GM23338 (cell line): Measurements from ENCODE around the gene GRIK4. TPM values are rescaled to one million over a fixed set of nuclear protein-coding genes. Genes with fewer than 3 reads are reported as not detected.

Source experiments
- ATAC-seq: fragments of 200-7000 bp; cut with Tn5 transposase; 3 replicates; pipeline ENCODE4 v1.9.1; 2020
- DNase-seq: peaks from one replicate; pipeline ENCODE4 v3.0.0-alpha.2; 2015; ENCODE audit warnings: low spot score
- H2AFZ ChIP-seq: fragments of 200-600 bp; sonication (generic); 2 replicates; pipeline ENCODE4 v1.8.0; 2016; ENCODE audit warnings: antibody characterized with exemption, mild to moderate bottlenecking, moderate library complexity
- H3F3A ChIP-seq: fragments of 200-600 bp; sonication (generic); replicated peaks from 2 replicates; pipeline ENCODE4 v1.8.0; 2017; ENCODE audit warnings: antibody characterized with exemption, mixed run types, low read depth
- H3K27ac ChIP-seq: fragments of 200-600 bp; sonication (generic); 2 replicates; pipeline ENCODE4 v1.6.1; 2016; ENCODE audit warnings: low read depth
- H3K27me3 ChIP-seq: fragments of 200-600 bp; sonication (generic); 2 replicates; pipeline ENCODE4 v1.8.0; 2016; ENCODE audit warnings: mild to moderate bottlenecking, mixed run types, moderate library complexity; ENCODE audit not compliant: insufficient read depth
- H3K36me3 ChIP-seq: fragments of 200-600 bp; sonication (generic); 2 replicates; pipeline ENCODE4 v1.8.0; 2016; ENCODE audit warnings: mild to moderate bottlenecking; ENCODE audit not compliant: insufficient read depth
- H3K4me1 ChIP-seq: fragments of 200-600 bp; sonication (generic); 2 replicates; pipeline ENCODE4 v1.8.0; 2016; ENCODE audit warnings: mild to moderate bottlenecking, moderate library complexity; ENCODE audit not compliant: insufficient read depth
- H3K4me2 ChIP-seq: fragments of 200-600 bp; sonication (generic); 2 replicates; pipeline ENCODE4 v1.7.1; 2017; ENCODE audit warnings: mixed run types
- H3K4me3 ChIP-seq: fragments of 200-600 bp; sonication (generic); 2 replicates; pipeline ENCODE4 v1.6.1; 2016; ENCODE audit warnings: mixed run types
- H3K79me2 ChIP-seq: fragments of 200-600 bp; sonication (generic); replicated peaks from 2 replicates; pipeline ENCODE4 v1.8.0; 2017; ENCODE audit warnings: mild to moderate bottlenecking; ENCODE audit not compliant: insufficient read depth
- H3K9me2 ChIP-seq: fragments of 200-600 bp; sonication (generic); 2 replicates; pipeline ENCODE4 v1.8.0; 2017; ENCODE audit not compliant: insufficient read depth
- H4K20me1 ChIP-seq: fragments of 200-600 bp; sonication (generic); replicated peaks from 2 replicates; pipeline ENCODE4 v1.8.0; 2017; ENCODE audit warnings: mild to moderate bottlenecking; ENCODE audit not compliant: insufficient read depth
- H3K27ac Mint-ChIP-seq: 2 replicates; pipeline ENCODE4 v1.8.0; 2020; ENCODE audit warnings: inconsistent platforms, mild to moderate bottlenecking, moderate library complexity, mixed read lengths
- H3K27me3 Mint-ChIP-seq: 3 replicates; pipeline ENCODE4 v1.8.0; 2022; ENCODE audit warnings: low read depth, mild to moderate bottlenecking, moderate library complexity, mixed read lengths, inconsistent platforms; ENCODE audit not compliant: insufficient read depth, poor library complexity
- H3K36me3 Mint-ChIP-seq: 3 replicates; pipeline ENCODE4 v1.8.0; 2021; ENCODE audit warnings: low read depth, mild to moderate bottlenecking, inconsistent platforms, moderate library complexity, mixed read lengths
- H3K4me1 Mint-ChIP-seq: 3 replicates; pipeline ENCODE4 v1.8.0; 2020; ENCODE audit warnings: mild to moderate bottlenecking, inconsistent platforms, mixed read lengths
- H3K4me3 Mint-ChIP-seq: 3 replicates; pipeline ENCODE4 v1.8.0; 2021; ENCODE audit warnings: moderate library complexity, mild to moderate bottlenecking, inconsistent platforms, mixed read lengths
- H3K9me3 Mint-ChIP-seq: 3 replicates; pipeline ENCODE4 v1.8.0; 2020; ENCODE audit warnings: moderate library complexity, mild to moderate bottlenecking, inconsistent platforms, mixed read lengths
- EZH2 ChIP-seq: fragments of 200-600 bp; sonication (generic); IDR thresholded peaks from one replicate; pipeline ENCODE4 v1.8.0; 2017; ENCODE audit warnings: antibody characterized with exemption, mild to moderate bottlenecking, low read depth; ENCODE audit not compliant: unreplicated experiment
- EZH2phosphoT487 ChIP-seq: fragments of 200-600 bp; sonication (generic); IDR thresholded peaks from one replicate; pipeline ENCODE4 v1.8.1; 2018; ENCODE audit warnings: antibody characterized with exemption; ENCODE audit not compliant: unreplicated experiment
- NANOG ChIP-seq: IDR thresholded peaks from 2 replicates; pipeline ENCODE4 v1.6.1; 2016; ENCODE audit warnings: antibody characterized with exemption, borderline replicate concordance
- ZNF462 ChIP-seq: fragments of 250-450 bp; sonication (Bioruptor Pico); IDR thresholded peaks from 2 replicates; pipeline ENCODE4 v1.5.0; 2020; ENCODE audit warnings: mild to moderate bottlenecking, moderate library complexity
- polyA plus RNA-seq: library from polyadenylated mRNA; unstranded; fragments of >200 nt; fragmentation: Nextera tagmentation; extraction: Ambion mirVana; gene quantifications from 2 replicates; pipeline ENCODE4 v1.2.1, GENCODE V29; 2016
- total RNA-seq: library from RNA; depleted of rRNA; stranded (reverse); fragments of >200 nt; shearing (Covaris generic); gene quantifications from 2 replicates; pipeline ENCODE4 v1.2.3, GENCODE V29; 2014

The GRIK4 gene
- total and polyA plus RNA-seq, 2 experiments from 2014 or later: 0.63 to 2.2 TPM

- Mint-ChIP-seq H3K27me3 (peaks cover 10% of the 10 kb centered on the region), H3K36me3 (no peaks in the 10 kb centered on the region), H3K27ac (no peak overlapping the region), H3K9me3 (no peaks in the 10 kb centered on the region), H3K4me3 (no peak overlapping the region), H3K4me1 (peaks cover 25% of the 10 kb centered on the region)
- no peaks in the 10 kb centered on the region for H4K20me1 ChIP-seq
- no peaks in the 10 kb centered on the region for H3K79me2 ChIP-seq
- no peaks in the 10 kb centered on the region for H3K36me3 ChIP-seq
- TF ChIP-seq ZNF462 (CRISPR knock-in tag): no peak
- no peak for TF ChIP-seq NANOG
- H3K9me2 ChIP-seq: no peaks in the 10 kb centered on the region
- H3K4me2 ChIP-seq: no peak overlapping the region
- H2AFZ ChIP-seq: no peak overlapping the region
- no peaks in the 10 kb centered on the region for H3F3A ChIP-seq
- ATAC-seq (no peak), DNase-seq (no peak)
- no peak overlapping the region for H3K4me3 ChIP-seq
- no peak overlapping the region for H3K27ac ChIP-seq
- 0 out of 2 replicates have a peak, but pooled peaks cover 5% of the 10 kb centered on the region for H3K4me1 ChIP-seq
- H3K27me3 ChIP-seq: no peaks in the 10 kb centered on the region
These were observed 382.8 kb downstream of the GRIK4 start for GRCh38 chr11:120894202-120894985.

- Mint-ChIP-seq H3K9me3 (no peaks in the 10 kb centered on the region), H3K36me3 (no peaks in the 10 kb centered on the region), H3K4me1 (peaks cover 38% of the 10 kb centered on the region), H3K4me3 (no peak overlapping the region), H3K27me3 (peaks cover 10% of the 10 kb centered on the region), H3K27ac (no peak overlapping the region)
- DNase-seq (no peak), ATAC-seq (no peak)
- H3F3A ChIP-seq: no peaks in the 10 kb centered on the region
- no peaks in the 10 kb centered on the region for H3K27me3 ChIP-seq
- TF ChIP-seq EZH2phosphoT487: no peak
- no peak for TF ChIP-seq EZH2
- no peak overlapping the region for H3K4me2 ChIP-seq
- no peaks in the 10 kb centered on the region for H3K36me3 ChIP-seq
- peaks cover 8% of the 10 kb centered on the region; the same call in 1 of the 2 replicates for H3K4me1 ChIP-seq
- H2AFZ ChIP-seq: no peak overlapping the region
- no peaks in the 10 kb centered on the region for H4K20me1 ChIP-seq
- H3K27ac ChIP-seq: no peak overlapping the region
- no peak overlapping the region for H3K4me3 ChIP-seq
- no peaks in the 10 kb centered on the region for H3K79me2 ChIP-seq
- H3K9me2 ChIP-seq: no peaks in the 10 kb centered on the region
These were observed 385.1 kb downstream of the GRIK4 start for GRCh38 chr11:120896687-120897086.
